ENCODE data around the gene E2F8.

E2F8 gene

GRCh38 chr11:19194620-19195308, 46.0 kb downstream of the E2F8 start:
- no peak overlapping the region for H3K4me3 Mint-ChIP-seq
- no peaks in the 10 kb centered on the region for H3K9me3 Mint-ChIP-seq (ENCODE audit: low read depth)
- H3K4me1 Mint-ChIP-seq (ENCODE audit: low read depth), result no peaks in the 10 kb centered on the region
- peaks cover 2% of the 10 kb centered on the region for H3K36me3 Mint-ChIP-seq
- no peak overlapping the region for H3K27ac Mint-ChIP-seq
- no peaks in the 10 kb centered on the region for H3K27me3 Mint-ChIP-seq

- no peaks in the 10 kb centered on the region for H3K27me3 Mint-ChIP-seq
- H3K4me3 Mint-ChIP-seq, result no peak overlapping the region
- peaks cover 2% of the 10 kb centered on the region for H3K36me3 Mint-ChIP-seq
Measured at GRCh38 chr11:19193916-19194315, 46.8 kb downstream of the E2F8 start.

GRCh38 chr11:19191530-19192169, 49.1 kb downstream of the E2F8 start:
- Mint-ChIP-seq H3K9me3 (ENCODE audit: low read depth) (no peaks in the 10 kb centered on the region), H3K36me3 (peaks cover 4% of the 10 kb centered on the region), H3K27ac (no peak overlapping the region), H3K4me3 (no peak overlapping the region), H3K27me3 (no peaks in the 10 kb centered on the region), H3K4me1 (ENCODE audit: low read depth) (no peaks in the 10 kb centered on the region)

More at GRCh38 chr11:19193916-19194315, 46.8 kb downstream of the E2F8 start:
- Mint-ChIP-seq H3K9me3 (ENCODE audit: low read depth) (no peaks in the 10 kb centered on the region), H3K27ac (no peak overlapping the region), H3K4me1 (ENCODE audit: low read depth) (no peaks in the 10 kb centered on the region)

GRCh38 chr11:19187833-19188258, 52.9 kb downstream of the E2F8 start:
- Mint-ChIP-seq H3K9me3 (ENCODE audit: low read depth) (no peaks in the 10 kb centered on the region), H3K4me3 (no peak overlapping the region), H3K36me3 (peaks cover 4% of the 10 kb centered on the region), H3K27ac (no peak overlapping the region), H3K4me1 (ENCODE audit: low read depth) (no peaks in the 10 kb centered on the region), H3K27me3 (no peaks in the 10 kb centered on the region)

- Mint-ChIP-seq H3K27me3 (no peaks in the 10 kb centered on the region), H3K27ac (no peak overlapping the region), H3K4me3 (no peak overlapping the region), H3K36me3 (peaks cover 2% of the 10 kb centered on the region), H3K9me3 (ENCODE audit: low read depth) (no peaks in the 10 kb centered on the region), H3K4me1 (ENCODE audit: low read depth) (no peaks in the 10 kb centered on the region)
Measured at GRCh38 chr11:19187114-19187832, 53.5 kb downstream of the E2F8 start.

GRCh38 chr11:19185516-19186052, 55.2 kb downstream of the E2F8 start:
- Mint-ChIP-seq H3K4me1 (ENCODE audit: low read depth) (no peaks in the 10 kb centered on the region), H3K27me3 (no peaks in the 10 kb centered on the region), H3K9me3 (ENCODE audit: low read depth) (no peaks in the 10 kb centered on the region), H3K27ac (no peak overlapping the region), H3K36me3 (peaks cover 5% of the 10 kb centered on the region), H3K4me3 (no peak overlapping the region)

GRCh38 chr11:19185036-19185435, 55.7 kb downstream of the E2F8 start:
- no peak overlapping the region for H3K27ac Mint-ChIP-seq
- peaks cover 8% of the 10 kb centered on the region for H3K36me3 Mint-ChIP-seq
- no peak overlapping the region for H3K4me3 Mint-ChIP-seq
- H3K27me3 Mint-ChIP-seq, result no peaks in the 10 kb centered on the region
- no peaks in the 10 kb centered on the region for H3K4me1 Mint-ChIP-seq (ENCODE audit: low read depth)
- H3K9me3 Mint-ChIP-seq (ENCODE audit: low read depth), result no peaks in the 10 kb centered on the region

- H3K36me3 Mint-ChIP-seq, result peaks cover 8% of the 10 kb centered on the region
- no peak overlapping the region for H3K4me3 Mint-ChIP-seq
- no peaks in the 10 kb centered on the region for H3K4me1 Mint-ChIP-seq (ENCODE audit: low read depth)
- H3K9me3 Mint-ChIP-seq (ENCODE audit: low read depth), result no peaks in the 10 kb centered on the region
- no peak overlapping the region for H3K27ac Mint-ChIP-seq
- H3K27me3 Mint-ChIP-seq, result no peaks in the 10 kb centered on the region
Measured at GRCh38 chr11:19183646-19184045, 57.1 kb downstream of the E2F8 start.

GRCh38 chr11:19181531-19182261, 59.0 kb downstream of the E2F8 start:
- Mint-ChIP-seq H3K4me3 (no peak overlapping the region), H3K27ac (no peak overlapping the region), H3K36me3 (peaks cover 6% of the 10 kb centered on the region), H3K27me3 (no peaks in the 10 kb centered on the region), H3K4me1 (ENCODE audit: low read depth) (no peaks in the 10 kb centered on the region), H3K9me3 (ENCODE audit: low read depth) (no peaks in the 10 kb centered on the region)

- Mint-ChIP-seq H3K9me3 (ENCODE audit: low read depth) (no peaks in the 10 kb centered on the region), H3K27me3 (no peaks in the 10 kb centered on the region), H3K4me1 (ENCODE audit: low read depth) (no peaks in the 10 kb centered on the region), H3K27ac (no peak overlapping the region), H3K4me3 (no peak overlapping the region), H3K36me3 (peaks cover 30% of the 10 kb centered on the region)
Measured at GRCh38 chr11:19176629-19177186, 64.0 kb downstream of the E2F8 start.

Data from activated naive CD8-positive, alpha-beta T cell (primary cell).